Kidney (tissue), 14 donors: ENCODE measurements around the gene FBXL15. TPM values are rescaled to one million over a fixed set of nuclear protein-coding genes. Genes with fewer than 3 reads are reported as not detected.

ENCODE experiments used
- DNase-seq, 5 donors: peaks; one replicate each; pipeline ENCODE4 v3.0.0-alpha.2; 2013 to 2020
- FAIRE-seq: peaks from 2 replicates; lab custom pipeline; 2012; peaks lifted over from hg19 to GRCh38; lab: Jason Lieb, UNC
- H3K27ac ChIP-seq, 2 donors: one replicate each; pipeline ENCODE4 v1.7.0; 2013; ENCODE audit warnings: low read depth in 2 of 2, low read length in 2 of 2, inconsistent platforms in 1 of 2
- H3K27me3 ChIP-seq: one replicate; pipeline ENCODE4 v1.7.1; 2013; ENCODE audit warnings: low read length, inconsistent platforms; ENCODE audit not compliant: control insufficient read depth, insufficient read depth
- H3K36me3 ChIP-seq, 3 donors: one replicate each; pipeline versions ENCODE4 v1.7.0 to v1.7.1; 2013; ENCODE audit warnings: low read length in 3 of 3, control low read depth in 1 of 3, inconsistent platforms in 1 of 3; ENCODE audit not compliant: insufficient read depth in 3 of 3, control insufficient read depth in 2 of 3
- H3K4me1 ChIP-seq, 3 donors: one replicate each; pipeline versions ENCODE4 v1.7.0 to v1.7.1; 2013; ENCODE audit warnings: low read length in 3 of 3, inconsistent platforms in 1 of 3, low read depth in 1 of 3; ENCODE audit not compliant: control insufficient read depth in 2 of 3, insufficient read depth in 2 of 3
- H3K4me3 ChIP-seq, 3 donors: one replicate each; pipeline versions ENCODE4 v1.7.0 to v1.8.1; 2013; ENCODE audit warnings: low read length in 3 of 3, control low read depth in 1 of 3, inconsistent platforms in 1 of 3
- H3K9ac ChIP-seq, 3 donors: one replicate each; pipeline versions ENCODE4 v1.7.0 to v1.7.1; 2013; ENCODE audit warnings: low read length in 3 of 3, control low read depth in 1 of 3, inconsistent platforms in 1 of 3
- H3K9me3 ChIP-seq, 3 donors: one replicate each; pipeline versions ENCODE4 v1.7.0 to v1.7.1; 2013; ENCODE audit warnings: low read length in 3 of 3, control low read depth in 1 of 3, inconsistent platforms in 1 of 3; ENCODE audit not compliant: control insufficient read depth in 2 of 3, insufficient read depth in 1 of 3
- intact Hi-C: fragments of 100-400 bp; cut with DNase I; formaldehyde crosslinking; loops from one replicate; pipeline ENCODE4 v1.11.1; 2022
- polyA plus RNA-seq: library from polyadenylated mRNA; stranded (reverse); fragments of 350-450 nt; fragmentation: Illumina TruSeq; extraction: RNeasy Lipid Tissue Mini Kit (QIAGEN cat#74804); gene quantifications from one replicate; pipeline ENCODE4 v1.2.3, GENCODE V29; 2014; ENCODE audit warnings: low read depth, low replicate concordance; ENCODE audit not compliant: insufficient read depth
- total RNA-seq: library from RNA; stranded (reverse); fragmentation: NEBNext Ultra II Directional; extraction: Animal tissue kit (Norgen Biotek cat#: 25700); gene quantifications from one replicate; pipeline ENCODE4 v1.2.1, GENCODE V29; 2021
- TF ChIP-seq, protein P1 (sequence below): IDR thresholded peaks from 3 replicates; pipeline ENCODE4 v1.5.1; 2012; ENCODE audit warnings: mild to moderate bottlenecking, moderate library complexity, borderline replicate concordance; ENCODE audit not compliant: insufficient read depth; ENCODE audit errors: extremely low read depth
- donor health status: control.
- donor health status: control.
- donor health status: control.
- donor health status: control.
- donor health status: control.
- donor health status: DM: yes; HTN: yes; CAD: no.
- donor health status: Normal renal cell carcinoma (clear cell type).

Gene FBXL15
- total and polyA plus RNA-seq, 2 donors from 2014 or later, result 17.9 to 28.0 TPM

DNA sequence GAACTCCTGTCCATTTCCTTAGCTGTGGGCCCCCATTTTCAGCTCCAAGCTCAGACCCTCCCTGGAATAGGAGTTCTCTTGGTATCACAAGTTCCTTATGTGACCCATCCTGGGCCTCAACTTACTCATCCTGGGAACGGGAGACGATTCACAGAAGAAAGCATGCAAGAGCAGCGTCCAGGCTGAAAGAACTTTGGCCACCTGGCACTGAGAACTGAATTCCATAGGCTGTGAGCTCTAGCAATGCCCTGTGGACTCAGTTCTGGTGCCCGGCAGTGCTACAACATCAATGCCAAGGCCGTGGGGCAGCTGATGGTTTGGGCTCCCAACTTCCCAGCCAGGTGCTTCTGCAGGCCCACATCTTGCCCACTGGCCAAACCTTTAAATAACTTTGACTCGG is 15.7 kb downstream of the FBXL15 start:
- FAIRE-seq, result no peak

DNA sequence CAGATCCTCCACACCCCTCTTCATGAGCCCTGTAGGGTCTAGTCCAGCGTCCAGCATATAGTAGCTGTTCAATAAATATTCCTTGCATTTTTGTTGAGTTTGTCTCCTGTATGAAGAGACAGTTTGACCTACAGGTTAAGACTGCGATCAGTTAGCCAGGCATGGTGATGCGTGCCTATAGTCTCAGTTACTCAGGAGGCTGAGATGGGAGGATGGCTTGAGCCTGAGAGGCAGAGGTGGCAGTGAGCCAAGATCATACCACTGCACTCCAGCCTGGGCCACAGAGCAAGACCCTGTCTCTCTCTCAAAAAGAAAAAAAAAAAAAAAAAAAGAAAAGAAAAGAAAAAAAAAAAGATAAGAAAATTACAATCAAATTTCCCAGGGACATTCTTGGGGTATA is 16.9 kb downstream of the FBXL15 start:
- TF ChIP-seq, protein P1, sequence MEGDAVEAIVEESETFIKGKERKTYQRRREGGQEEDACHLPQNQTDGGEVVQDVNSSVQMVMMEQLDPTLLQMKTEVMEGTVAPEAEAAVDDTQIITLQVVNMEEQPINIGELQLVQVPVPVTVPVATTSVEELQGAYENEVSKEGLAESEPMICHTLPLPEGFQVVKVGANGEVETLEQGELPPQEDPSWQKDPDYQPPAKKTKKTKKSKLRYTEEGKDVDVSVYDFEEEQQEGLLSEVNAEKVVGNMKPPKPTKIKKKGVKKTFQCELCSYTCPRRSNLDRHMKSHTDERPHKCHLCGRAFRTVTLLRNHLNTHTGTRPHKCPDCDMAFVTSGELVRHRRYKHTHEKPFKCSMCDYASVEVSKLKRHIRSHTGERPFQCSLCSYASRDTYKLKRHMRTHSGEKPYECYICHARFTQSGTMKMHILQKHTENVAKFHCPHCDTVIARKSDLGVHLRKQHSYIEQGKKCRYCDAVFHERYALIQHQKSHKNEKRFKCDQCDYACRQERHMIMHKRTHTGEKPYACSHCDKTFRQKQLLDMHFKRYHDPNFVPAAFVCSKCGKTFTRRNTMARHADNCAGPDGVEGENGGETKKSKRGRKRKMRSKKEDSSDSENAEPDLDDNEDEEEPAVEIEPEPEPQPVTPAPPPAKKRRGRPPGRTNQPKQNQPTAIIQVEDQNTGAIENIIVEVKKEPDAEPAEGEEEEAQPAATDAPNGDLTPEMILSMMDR, result no peak
- no peaks in the 10 kb centered on the region for H3K4me1 ChIP-seq
- no peaks in the 10 kb centered on the region for H3K9me3 ChIP-seq
- H3K36me3 ChIP-seq, result no peaks in the 10 kb centered on the region
- FAIRE-seq (no peak), DNase-seq (no peak)
- no peak overlapping the region for H3K9ac ChIP-seq
- no peaks in the 10 kb centered on the region for H3K27me3 ChIP-seq
- H3K27ac ChIP-seq, result no peak overlapping the region
- intact Hi-C loops, result no loop called here
- H3K4me3 ChIP-seq, result no peak overlapping the region

More for the DNA sequence above, 15.7 kb downstream of the FBXL15 start:
- no peak for DNase-seq
- Histone ChIP-seq H3K9me3 (no peaks in the 10 kb centered on the region), H3K27ac (peak overlapping the region in 1 of 2 donors; percentile 37), H3K36me3 (no peaks in the 10 kb centered on the region), H3K9ac (no peak overlapping the region), H3K4me1 (peaks cover 0 to 9% (median 6%) of the 10 kb centered on the region in 3 donors), H3K27me3 (no peaks in the 10 kb centered on the region), H3K4me3 (peak overlapping the region in 1 of 3 donors; percentile 35)
- intact Hi-C loops, result no loop called here
- TF ChIP-seq, protein P1, result no peak

DNA sequence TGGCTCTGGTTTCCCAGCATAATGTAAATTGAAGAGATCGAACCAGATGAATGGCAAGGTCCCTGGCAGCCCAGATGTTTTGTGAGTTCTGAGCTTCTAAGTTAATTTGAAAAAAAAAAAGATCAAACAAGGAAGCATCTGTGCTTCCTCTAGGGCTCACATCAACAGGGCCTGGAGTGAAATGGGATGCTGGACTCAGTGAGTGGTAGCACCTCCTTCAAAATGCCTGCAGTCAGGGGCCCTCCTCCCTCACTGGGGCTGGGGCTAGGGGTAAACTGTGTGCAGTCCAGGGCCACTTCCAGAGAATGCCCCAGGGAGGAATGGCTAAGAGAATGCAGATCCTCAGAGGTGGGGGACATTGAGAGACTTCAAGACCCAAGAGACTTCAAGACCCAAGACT is 17.7 kb downstream of the FBXL15 start:
- Histone ChIP-seq H3K4me1 (no peaks in the 10 kb centered on the region), H3K9me3 (no peaks in the 10 kb centered on the region), H3K27ac (no peak overlapping the region), H3K9ac (no peak overlapping the region), H3K27me3 (no peaks in the 10 kb centered on the region), H3K4me3 (no peak overlapping the region), H3K36me3 (no peaks in the 10 kb centered on the region)
- no peak for DNase-seq
- FAIRE-seq, result no peak
- intact Hi-C loops, result no loop called here
- TF ChIP-seq, protein P1, result no peak

DNA sequence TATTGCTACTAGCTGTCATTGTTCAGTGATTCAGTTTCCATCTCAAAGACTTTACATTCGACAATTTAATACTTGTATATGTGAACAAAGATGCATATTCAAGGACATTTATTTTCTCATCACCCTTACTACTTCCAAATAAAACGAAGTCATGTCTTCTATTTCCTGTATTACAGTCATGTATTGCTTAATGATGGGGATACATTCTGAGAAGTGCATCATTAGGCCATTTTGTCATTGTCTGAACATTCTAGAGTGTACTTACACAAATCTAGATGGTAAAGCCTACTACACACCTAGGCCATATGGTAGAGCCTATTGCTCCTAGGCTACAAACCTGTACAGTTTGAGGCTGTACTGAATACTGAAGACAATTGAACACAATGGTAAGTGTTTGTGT is 24.2 kb downstream of the FBXL15 start:
- peaks cover 0 to 5% (median 4%) of the 10 kb centered on the region in 3 donors for H3K4me1 ChIP-seq
- no peaks in the 10 kb centered on the region for H3K9me3 ChIP-seq
- H3K36me3 ChIP-seq, result no peaks in the 10 kb centered on the region
- H3K27ac ChIP-seq, result no peak overlapping the region
- no peak for DNase-seq
- no peak overlapping the region for H3K9ac ChIP-seq
- H3K4me3 ChIP-seq, result no peak overlapping the region
- intact Hi-C loops, result no loop called here
- TF ChIP-seq, protein P1, result no peak
- H3K27me3 ChIP-seq, result no peaks in the 10 kb centered on the region
- no peak for FAIRE-seq
